ENCODE results near the gene MBD3L4. TPM values are rescaled to one million over a fixed set of nuclear protein-coding genes. Genes with fewer than 3 reads are reported as not detected.
A peak's percentile ranks its signal among the peaks of the same experiment; 100 is the strongest.

The MBD3L4 gene
- total and polyA plus RNA-seq, 2 of the 13 experiments (the other 11 are each of a cell fraction or from before 2014, with no cell fraction given), result not detected

DNA sequence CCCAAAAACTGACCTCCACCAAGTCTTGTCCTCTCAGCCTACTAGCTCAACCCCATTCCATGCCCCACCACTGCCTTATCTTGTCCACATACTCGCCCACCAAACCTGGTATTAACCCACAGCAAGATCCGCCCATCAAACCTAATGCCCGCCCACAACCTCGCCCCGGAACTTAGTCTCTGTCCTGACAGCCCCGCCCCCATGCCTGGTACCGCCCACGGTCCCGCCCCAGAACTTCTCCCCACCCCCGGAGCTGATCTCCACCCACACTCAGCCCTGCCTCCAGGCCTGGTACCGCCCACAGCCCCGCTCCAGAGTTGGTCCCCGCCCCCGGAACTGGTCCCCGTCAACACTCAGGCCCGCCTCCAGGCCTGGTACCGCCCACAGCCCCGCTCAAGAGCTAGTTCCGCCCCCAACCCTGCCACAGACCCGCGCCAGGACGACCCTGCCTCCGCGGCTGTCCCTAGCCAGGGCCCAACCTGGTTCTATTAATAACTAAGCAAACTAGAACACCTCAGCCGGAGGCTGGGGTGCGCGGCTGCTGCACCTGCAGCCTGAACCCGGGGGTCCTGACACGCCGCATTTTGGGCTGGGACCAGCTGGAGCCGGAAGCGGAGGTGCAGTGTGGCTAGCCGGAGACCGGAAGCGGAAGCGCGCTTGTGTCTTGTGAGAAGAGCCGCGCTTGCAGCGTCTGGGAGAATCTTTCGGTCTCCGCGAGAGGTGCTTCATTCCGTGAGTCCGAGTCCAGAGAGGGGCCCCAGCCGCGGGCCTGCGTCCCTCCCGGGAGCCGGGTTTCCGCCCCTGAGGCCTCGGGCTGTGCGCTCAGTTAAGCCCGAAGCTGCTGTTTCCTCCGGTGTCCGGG is 29.3 kb upstream of the MBD3L4 start, which contains the start of gene ZNF557 (continued):
- TF ChIP-seq, protein P1, sequence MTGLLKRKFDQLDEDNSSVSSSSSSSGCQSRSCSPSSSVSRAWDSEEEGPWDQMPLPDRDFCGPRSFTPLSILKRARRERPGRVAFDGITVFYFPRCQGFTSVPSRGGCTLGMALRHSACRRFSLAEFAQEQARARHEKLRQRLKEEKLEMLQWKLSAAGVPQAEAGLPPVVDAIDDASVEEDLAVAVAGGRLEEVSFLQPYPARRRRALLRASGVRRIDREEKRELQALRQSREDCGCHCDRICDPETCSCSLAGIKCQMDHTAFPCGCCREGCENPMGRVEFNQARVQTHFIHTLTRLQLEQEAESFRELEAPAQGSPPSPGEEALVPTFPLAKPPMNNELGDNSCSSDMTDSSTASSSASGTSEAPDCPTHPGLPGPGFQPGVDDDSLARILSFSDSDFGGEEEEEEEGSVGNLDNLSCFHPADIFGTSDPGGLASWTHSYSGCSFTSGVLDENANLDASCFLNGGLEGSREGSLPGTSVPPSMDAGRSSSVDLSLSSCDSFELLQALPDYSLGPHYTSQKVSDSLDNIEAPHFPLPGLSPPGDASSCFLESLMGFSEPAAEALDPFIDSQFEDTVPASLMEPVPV (CRISPR knock-in tag; IDR thresholded peaks at IDR 0.05), result peak; percentile 70
- TF ChIP-seq ZNF547 (CRISPR knock-in tag; IDR thresholded peaks at IDR 0.05) (0 out of 2 replicates have a peak, but pooled peaks have one; percentile 57), HIVEP1 (CRISPR knock-in tag; IDR thresholded peaks at IDR 0.05) (peak; percentile 33; the same call in 1 of the 2 replicates), MIXL1 (CRISPR knock-in tag; IDR thresholded peaks at IDR 0.05) (no peak), FOXK1 (CRISPR knock-in tag; IDR thresholded peaks at IDR 0.05; ENCODE audit: borderline replicate concordance, low read depth) (peak; percentile 65; the same call in 1 of the 2 replicates), IRX3 (CRISPR knock-in tag; IDR thresholded peaks at IDR 0.05; ENCODE audit: borderline replicate concordance, low read depth) (no peak), HNRNPLL (IDR thresholded peaks at IDR 0.05; ENCODE audit: low read depth, low read length, poor library complexity, severe bottlenecking) (peak; percentile 50), ZFP37 (CRISPR knock-in tag; IDR thresholded peaks at IDR 0.05; ENCODE audit: borderline replicate concordance) (0 out of 2 replicates have a peak, but pooled peaks have one; percentile 57), IKZF1 (IDR thresholded peaks at IDR 0.05) (no peak), NR2F2 (IDR thresholded peaks at IDR 0.05; ENCODE audit: borderline replicate concordance, low read depth) (no peak), ZNF441 (CRISPR knock-in tag; IDR thresholded peaks at IDR 0.05; ENCODE audit: borderline replicate concordance) (peak; percentile 47; the same call in 1 of the 2 replicates)
- TF ChIP-seq, protein P2, sequence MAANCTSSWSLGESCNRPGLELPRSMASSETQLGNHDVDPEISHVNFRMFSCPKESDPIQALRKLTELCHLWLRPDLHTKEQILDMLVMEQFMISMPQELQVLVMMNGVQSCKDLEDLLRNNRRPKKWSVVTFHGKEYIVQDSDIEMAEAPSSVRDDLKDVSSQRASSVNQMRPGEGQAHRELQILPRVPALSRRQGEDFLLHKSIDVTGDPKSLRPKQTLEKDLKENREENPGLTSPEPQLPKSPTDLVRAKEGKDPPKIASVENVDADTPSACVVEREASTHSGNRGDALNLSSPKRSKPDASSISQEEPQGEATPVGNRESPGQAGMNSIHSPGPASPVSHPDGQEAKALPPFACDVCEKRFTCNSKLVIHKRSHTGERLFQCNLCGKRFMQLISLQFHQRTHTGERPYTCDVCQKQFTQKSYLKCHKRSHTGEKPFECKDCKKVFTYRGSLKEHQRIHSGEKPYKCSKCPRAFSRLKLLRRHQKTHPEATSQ (CRISPR knock-in tag; IDR thresholded peaks at IDR 0.05; ENCODE audit: borderline replicate concordance), result 0 out of 2 replicates have a peak, but pooled peaks have one; percentile 28
- TF ChIP-seq, protein P3, sequence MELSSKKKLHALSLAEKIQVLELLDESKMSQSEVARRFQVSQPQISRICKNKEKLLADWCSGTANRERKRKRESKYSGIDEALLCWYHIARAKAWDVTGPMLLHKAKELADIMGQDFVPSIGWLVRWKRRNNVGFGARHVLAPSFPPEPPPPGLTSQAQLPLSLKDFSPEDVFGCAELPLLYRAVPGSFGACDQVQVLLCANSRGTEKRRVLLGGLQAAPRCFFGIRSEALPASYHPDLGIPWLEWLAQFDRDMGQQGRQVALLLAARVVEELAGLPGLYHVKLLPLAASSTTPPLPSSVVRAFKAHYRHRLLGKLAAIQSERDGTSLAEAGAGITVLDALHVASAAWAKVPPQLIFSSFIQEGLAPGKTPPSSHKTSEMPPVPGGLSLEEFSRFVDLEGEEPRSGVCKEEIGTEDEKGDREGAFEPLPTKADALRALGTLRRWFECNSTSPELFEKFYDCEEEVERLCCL (CRISPR knock-in tag; IDR thresholded peaks at IDR 0.05; ENCODE audit: borderline replicate concordance), result 0 out of 2 replicates have a peak, but pooled peaks have one; percentile 28
- TF ChIP-seq, protein P4, sequence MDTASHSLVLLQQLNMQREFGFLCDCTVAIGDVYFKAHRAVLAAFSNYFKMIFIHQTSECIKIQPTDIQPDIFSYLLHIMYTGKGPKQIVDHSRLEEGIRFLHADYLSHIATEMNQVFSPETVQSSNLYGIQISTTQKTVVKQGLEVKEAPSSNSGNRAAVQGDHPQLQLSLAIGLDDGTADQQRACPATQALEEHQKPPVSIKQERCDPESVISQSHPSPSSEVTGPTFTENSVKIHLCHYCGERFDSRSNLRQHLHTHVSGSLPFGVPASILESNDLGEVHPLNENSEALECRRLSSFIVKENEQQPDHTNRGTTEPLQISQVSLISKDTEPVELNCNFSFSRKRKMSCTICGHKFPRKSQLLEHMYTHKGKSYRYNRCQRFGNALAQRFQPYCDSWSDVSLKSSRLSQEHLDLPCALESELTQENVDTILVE (CRISPR knock-in tag; IDR thresholded peaks at IDR 0.05), result no peak
